Activated naive CD4-positive, alpha-beta T cell treated with anti-CD3 and anti-CD28 coated beads for 36 hours (primary cell): Measurements from ENCODE around the gene USH2A. TPM values are rescaled to one million over a fixed set of nuclear protein-coding genes. Genes with fewer than 3 reads are reported as not detected.

Source experiments
- CTCF ChIA-PET: fragments of 350-600 bp; sonication (Branson Sonifier 250); formaldehyde crosslinking; loops from one replicate; lab custom pipeline; 2021; ENCODE audit warnings: antibody characterized with exemption; lab: Charles Lee
- DNase-seq: peaks from one replicate; pipeline ENCODE4 v3.0.0-alpha.2; 2020
- H3K27ac Mint-ChIP-seq: one replicate; pipeline ENCODE4 v1.8.0; 2021; ENCODE audit warnings: mild to moderate bottlenecking, mixed read lengths
- H3K27me3 Mint-ChIP-seq: one replicate; pipeline ENCODE4 v1.8.0; 2021; ENCODE audit warnings: low read depth, mixed read lengths
- H3K36me3 Mint-ChIP-seq: one replicate; pipeline ENCODE4 v1.8.0; 2021; ENCODE audit warnings: low read depth, mixed read lengths
- H3K4me1 Mint-ChIP-seq: one replicate; pipeline ENCODE4 v1.8.0; 2021; ENCODE audit warnings: low read depth, mixed read lengths
- H3K4me3 Mint-ChIP-seq: one replicate; pipeline ENCODE4 v1.8.0; 2021; ENCODE audit warnings: mild to moderate bottlenecking, moderate library complexity, mixed read lengths
- H3K9me3 Mint-ChIP-seq: one replicate; pipeline ENCODE4 v1.8.0; 2021; ENCODE audit warnings: mixed read lengths
- intact Hi-C: fragments of 100-400 bp; cut with micrococcal nuclease; formaldehyde crosslinking; loops from one replicate; pipeline ENCODE4 v1.15.1; 2023
- total RNA-seq, 2 experiments: library from RNA; stranded (reverse); gene quantifications; one replicate each; pipeline ENCODE4 v1.2.3, GENCODE V29; 2021

USH2A gene
- total RNA-seq, 2 experiments from 2014 or later, result not detected

GRCh38 chr1:215652371-215652770, 770.9 kb downstream of the USH2A start:
- CTCF ChIA-PET, result no interaction called here
- intact Hi-C loops, result no loop called here
- no peak for DNase-seq
- Mint-ChIP-seq H3K9me3 (no peaks in the 10 kb centered on the region), H3K4me1 (no peaks in the 10 kb centered on the region), H3K36me3 (no peaks in the 10 kb centered on the region), H3K27me3 (peaks cover 5% of the 10 kb centered on the region), H3K4me3 (no peak overlapping the region), H3K27ac (no peak overlapping the region)

- H3K27me3 Mint-ChIP-seq, result peaks cover 5% of the 10 kb centered on the region
- DNase-seq, result no peak
- H3K27ac Mint-ChIP-seq, result no peak overlapping the region
- CTCF ChIA-PET, result no interaction called here
- no peaks in the 10 kb centered on the region for H3K36me3 Mint-ChIP-seq
- H3K4me1 Mint-ChIP-seq, result no peaks in the 10 kb centered on the region
- no peaks in the 10 kb centered on the region for H3K9me3 Mint-ChIP-seq
- H3K4me3 Mint-ChIP-seq, result no peak overlapping the region
- intact Hi-C loops, result no loop called here
Observed at GRCh38 chr1:215651867-215652266, 771.4 kb downstream of the USH2A start.

- Mint-ChIP-seq H3K9me3 (no peaks in the 10 kb centered on the region), H3K36me3 (no peaks in the 10 kb centered on the region), H3K27ac (no peak overlapping the region), H3K4me1 (no peaks in the 10 kb centered on the region), H3K4me3 (no peak overlapping the region), H3K27me3 (peaks cover 5% of the 10 kb centered on the region)
- CTCF ChIA-PET, result no interaction called here
- no peak for DNase-seq
- intact Hi-C loops, result no loop called here
Observed at GRCh38 chr1:215650446-215651149, 772.6 kb downstream of the USH2A start.

GRCh38 chr1:215648957-215649356, 774.3 kb downstream of the USH2A start:
- no peaks in the 10 kb centered on the region for H3K4me1 Mint-ChIP-seq
- DNase-seq, result no peak
- H3K36me3 Mint-ChIP-seq, result no peaks in the 10 kb centered on the region
- H3K27me3 Mint-ChIP-seq, result peaks cover 5% of the 10 kb centered on the region
- H3K4me3 Mint-ChIP-seq, result no peak overlapping the region
- intact Hi-C loops, result no loop called here
- CTCF ChIA-PET, result no interaction called here
- no peak overlapping the region for H3K27ac Mint-ChIP-seq
- no peaks in the 10 kb centered on the region for H3K9me3 Mint-ChIP-seq

GRCh38 chr1:215647738-215648137, 775.5 kb downstream of the USH2A start:
- CTCF ChIA-PET, result no interaction called here
- H3K27ac Mint-ChIP-seq, result no peak overlapping the region
- H3K27me3 Mint-ChIP-seq, result peaks cover 5% of the 10 kb centered on the region
- no peak for DNase-seq
- H3K4me1 Mint-ChIP-seq, result no peaks in the 10 kb centered on the region
- H3K36me3 Mint-ChIP-seq, result no peaks in the 10 kb centered on the region
- H3K4me3 Mint-ChIP-seq, result no peak overlapping the region
- H3K9me3 Mint-ChIP-seq, result no peaks in the 10 kb centered on the region
- intact Hi-C loops, result no loop called here

- CTCF ChIA-PET, result no interaction called here
- no peak overlapping the region for H3K4me3 Mint-ChIP-seq
- no peaks in the 10 kb centered on the region for H3K4me1 Mint-ChIP-seq
- H3K9me3 Mint-ChIP-seq, result no peaks in the 10 kb centered on the region
- intact Hi-C loops, result no loop called here
- no peak overlapping the region for H3K27ac Mint-ChIP-seq
- peaks cover 5% of the 10 kb centered on the region for H3K27me3 Mint-ChIP-seq
- no peaks in the 10 kb centered on the region for H3K36me3 Mint-ChIP-seq
- DNase-seq, result no peak
Observed at GRCh38 chr1:215645861-215646260, 777.4 kb downstream of the USH2A start.

- CTCF ChIA-PET, result no interaction called here
- DNase-seq, result no peak
- Mint-ChIP-seq H3K4me3 (no peak overlapping the region), H3K27ac (no peak overlapping the region), H3K36me3 (no peaks in the 10 kb centered on the region), H3K27me3 (peaks cover 5% of the 10 kb centered on the region), H3K9me3 (no peaks in the 10 kb centered on the region), H3K4me1 (no peaks in the 10 kb centered on the region)
- intact Hi-C loops, result no loop called here
Observed at GRCh38 chr1:215645182-215645581, 778.1 kb downstream of the USH2A start.

GRCh38 chr1:215643592-215644321, 779.5 kb downstream of the USH2A start:
- CTCF ChIA-PET, result no interaction called here
- Mint-ChIP-seq H3K9me3 (no peaks in the 10 kb centered on the region), H3K4me1 (no peaks in the 10 kb centered on the region), H3K27me3 (no peaks in the 10 kb centered on the region), H3K4me3 (no peak overlapping the region), H3K27ac (no peak overlapping the region), H3K36me3 (no peaks in the 10 kb centered on the region)
- intact Hi-C loops, result no loop called here
- DNase-seq, result no peak

- no peak for DNase-seq
- no peaks in the 10 kb centered on the region for H3K9me3 Mint-ChIP-seq
- no peaks in the 10 kb centered on the region for H3K4me1 Mint-ChIP-seq
- H3K27ac Mint-ChIP-seq, result no peak overlapping the region
- H3K27me3 Mint-ChIP-seq, result peaks cover 7% of the 10 kb centered on the region
- intact Hi-C loops, result no loop called here
- no peak overlapping the region for H3K4me3 Mint-ChIP-seq
- CTCF ChIA-PET, result interaction anchor here (0.6 kb wide), 1 partner anchor 11 kb away, joined by 5 read pairs; no protein-coding TSS in a partner anchor
- no peaks in the 10 kb centered on the region for H3K36me3 Mint-ChIP-seq
Observed at GRCh38 chr1:215640429-215641148, 782.7 kb downstream of the USH2A start.

- Mint-ChIP-seq H3K36me3 (no peaks in the 10 kb centered on the region), H3K4me1 (no peaks in the 10 kb centered on the region), H3K27me3 (peaks cover 11% of the 10 kb centered on the region), H3K9me3 (no peaks in the 10 kb centered on the region), H3K4me3 (no peak overlapping the region), H3K27ac (no peak overlapping the region)
- no peak for DNase-seq
- CTCF ChIA-PET, result no interaction called here
- intact Hi-C loops, result no loop called here
Observed at GRCh38 chr1:215637041-215637573, 786.1 kb downstream of the USH2A start.

- no peak for DNase-seq
- peaks cover 11% of the 10 kb centered on the region for H3K27me3 Mint-ChIP-seq
- CTCF ChIA-PET, result no interaction called here
- no peak overlapping the region for H3K27ac Mint-ChIP-seq
- H3K36me3 Mint-ChIP-seq, result no peaks in the 10 kb centered on the region
- no peaks in the 10 kb centered on the region for H3K4me1 Mint-ChIP-seq
- no peak overlapping the region for H3K4me3 Mint-ChIP-seq
- no peaks in the 10 kb centered on the region for H3K9me3 Mint-ChIP-seq
- intact Hi-C loops, result no loop called here
Observed at GRCh38 chr1:215636258-215636965, 786.8 kb downstream of the USH2A start.

GRCh38 chr1:215635827-215636226, 787.4 kb downstream of the USH2A start:
- H3K27me3 Mint-ChIP-seq, result peaks cover 13% of the 10 kb centered on the region
- CTCF ChIA-PET, result no interaction called here
- no peaks in the 10 kb centered on the region for H3K4me1 Mint-ChIP-seq
- H3K9me3 Mint-ChIP-seq, result no peaks in the 10 kb centered on the region
- H3K4me3 Mint-ChIP-seq, result no peak overlapping the region
- no peak for DNase-seq
- H3K36me3 Mint-ChIP-seq, result no peaks in the 10 kb centered on the region
- no peak overlapping the region for H3K27ac Mint-ChIP-seq
- intact Hi-C loops, result no loop called here
